Measurements from ENCODE around the gene PDE6B. TPM values are rescaled to one million over a fixed set of nuclear protein-coding genes. Genes with fewer than 3 reads are reported as not detected.

Gene PDE6B
- total and polyA plus RNA-seq, 2 of the 13 experiments (the other 11 are each of a cell fraction or from before 2014, with no cell fraction given) = 0.38 to 0.40 TPM

DNA sequence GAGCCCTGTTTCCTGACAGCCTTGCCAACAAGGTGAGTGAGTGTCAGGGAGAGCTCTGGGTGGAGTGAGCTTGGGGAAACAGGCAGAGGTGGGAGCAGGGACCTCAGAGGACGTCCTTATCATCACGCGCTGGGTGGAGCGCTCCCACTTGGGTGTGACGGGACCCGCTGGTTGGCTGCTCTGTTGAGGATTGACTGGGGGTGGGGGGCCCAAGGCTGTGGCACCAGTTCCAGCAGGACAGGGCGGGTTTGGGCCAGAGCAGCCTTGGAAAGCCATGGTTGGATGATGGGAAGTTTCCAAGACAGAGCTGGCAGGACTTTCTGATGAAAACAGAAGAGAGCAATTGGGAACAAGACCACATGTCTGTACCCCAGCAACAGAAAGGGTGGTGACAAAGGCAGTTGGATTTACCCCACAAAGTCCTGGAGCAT is 77.3 kb downstream of the PDE6B start (continued):
- TF ChIP-seq, protein P1, sequence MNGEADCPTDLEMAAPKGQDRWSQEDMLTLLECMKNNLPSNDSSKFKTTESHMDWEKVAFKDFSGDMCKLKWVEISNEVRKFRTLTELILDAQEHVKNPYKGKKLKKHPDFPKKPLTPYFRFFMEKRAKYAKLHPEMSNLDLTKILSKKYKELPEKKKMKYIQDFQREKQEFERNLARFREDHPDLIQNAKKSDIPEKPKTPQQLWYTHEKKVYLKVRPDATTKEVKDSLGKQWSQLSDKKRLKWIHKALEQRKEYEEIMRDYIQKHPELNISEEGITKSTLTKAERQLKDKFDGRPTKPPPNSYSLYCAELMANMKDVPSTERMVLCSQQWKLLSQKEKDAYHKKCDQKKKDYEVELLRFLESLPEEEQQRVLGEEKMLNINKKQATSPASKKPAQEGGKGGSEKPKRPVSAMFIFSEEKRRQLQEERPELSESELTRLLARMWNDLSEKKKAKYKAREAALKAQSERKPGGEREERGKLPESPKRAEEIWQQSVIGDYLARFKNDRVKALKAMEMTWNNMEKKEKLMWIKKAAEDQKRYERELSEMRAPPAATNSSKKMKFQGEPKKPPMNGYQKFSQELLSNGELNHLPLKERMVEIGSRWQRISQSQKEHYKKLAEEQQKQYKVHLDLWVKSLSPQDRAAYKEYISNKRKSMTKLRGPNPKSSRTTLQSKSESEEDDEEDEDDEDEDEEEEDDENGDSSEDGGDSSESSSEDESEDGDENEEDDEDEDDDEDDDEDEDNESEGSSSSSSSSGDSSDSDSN (CRISPR knock-in tag; IDR thresholded peaks at IDR 0.05) = no peak
- no peak for TF ChIP-seq HDAC6 (IDR thresholded peaks at IDR 0.05; ENCODE audit: low read depth, low read length)

DNA sequence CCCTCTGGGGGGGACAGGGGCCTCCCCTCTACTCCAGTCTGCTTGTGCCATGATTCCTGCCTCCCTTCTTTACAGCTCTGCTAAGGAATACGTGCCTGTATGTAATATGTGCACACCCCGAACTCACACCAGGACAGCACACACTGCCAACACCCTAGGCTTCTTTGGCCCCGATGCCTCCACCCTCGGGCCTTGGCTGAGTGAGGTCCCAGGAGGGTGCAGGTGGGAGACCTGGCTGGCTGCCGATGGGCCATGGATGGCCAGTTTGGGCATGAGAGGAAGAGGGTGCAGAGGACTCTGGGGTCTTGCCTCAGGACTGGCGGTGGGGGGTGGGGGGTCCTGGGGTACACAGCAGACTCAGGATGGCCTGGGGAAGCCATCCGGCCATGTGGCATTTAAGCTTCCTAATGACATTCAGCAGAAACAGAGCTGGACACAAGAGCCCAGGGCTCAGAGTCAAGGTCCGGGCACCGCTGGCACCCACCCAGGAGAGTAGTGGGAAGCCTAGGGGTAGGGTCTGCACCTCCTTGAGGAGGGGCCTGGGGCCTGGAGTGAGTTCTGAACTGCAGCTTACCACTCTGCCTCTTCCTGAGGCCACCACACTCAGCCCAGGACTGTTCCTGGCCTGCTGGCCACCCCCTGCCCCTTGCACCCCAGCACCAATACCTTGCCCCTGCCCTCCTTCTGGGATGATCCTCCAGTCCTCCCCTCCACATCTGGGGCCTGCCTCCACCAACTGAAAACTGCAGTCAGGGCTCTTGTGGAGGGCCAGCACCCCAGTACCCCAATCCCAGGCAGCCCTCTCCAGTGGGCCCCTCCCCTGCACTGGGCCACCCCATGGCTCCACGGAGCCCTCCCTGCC is 78.2 kb downstream of the PDE6B start:
- peaks cover 3 to 15% of the 10 kb centered on the region in 2 experiments; a peak in 2 of 5 replicates for H3K27me3 ChIP-seq (ENCODE audit: control insufficient read depth in 1 of 2, insufficient read depth in 2 of 2, low read length in 2 of 2)
- peaks cover 12% of the 10 kb centered on the region for H4K20me1 ChIP-seq (ENCODE audit: insufficient read depth, low read length)
- H2AFZ ChIP-seq (ENCODE audit: low read length) = no peak overlapping the region
- peaks cover 20% of the 10 kb centered on the region for H3K79me2 ChIP-seq (ENCODE audit: insufficient read depth, low read length)
- no peak overlapping the region for H3K9ac ChIP-seq (ENCODE audit: insufficient read depth, low read depth, low read length)
- ATAC-seq = no peak
- in situ Hi-C loops (cut with HindIII; ENCODE audit: extremely low pct_ligation_motif_present, low pct_unique_long_range_greater_than_20kb) = no loop called here
- intact Hi-C loops (cut with micrococcal nuclease; ENCODE audit: unreplicated experiment) = loop anchor here (2.0 kb wide), 1 partner anchor 17 kb away; no protein-coding TSS in a partner anchor
- H3K36me3 ChIP-seq (replicated peaks in 1 of 2; ENCODE audit: control insufficient read depth in 1 of 2, insufficient read depth in 2 of 2, low read length in 2 of 2) = no peaks in the 10 kb centered on the region
- no peak for TF ChIP-seq ZNF792 (CRISPR knock-in tag; IDR thresholded peaks at IDR 0.05)
- no peak for TF ChIP-seq BORCS8-MEF2B (CRISPR knock-in tag; IDR thresholded peaks at IDR 0.05)
- TF ChIP-seq, protein P1 (CRISPR knock-in tag; IDR thresholded peaks at IDR 0.05) = no peak
- no peak for TF ChIP-seq KDM5B (CRISPR knock-in tag; IDR thresholded peaks at IDR 0.05; ENCODE audit: borderline replicate concordance)
- TF ChIP-seq, protein P2, sequence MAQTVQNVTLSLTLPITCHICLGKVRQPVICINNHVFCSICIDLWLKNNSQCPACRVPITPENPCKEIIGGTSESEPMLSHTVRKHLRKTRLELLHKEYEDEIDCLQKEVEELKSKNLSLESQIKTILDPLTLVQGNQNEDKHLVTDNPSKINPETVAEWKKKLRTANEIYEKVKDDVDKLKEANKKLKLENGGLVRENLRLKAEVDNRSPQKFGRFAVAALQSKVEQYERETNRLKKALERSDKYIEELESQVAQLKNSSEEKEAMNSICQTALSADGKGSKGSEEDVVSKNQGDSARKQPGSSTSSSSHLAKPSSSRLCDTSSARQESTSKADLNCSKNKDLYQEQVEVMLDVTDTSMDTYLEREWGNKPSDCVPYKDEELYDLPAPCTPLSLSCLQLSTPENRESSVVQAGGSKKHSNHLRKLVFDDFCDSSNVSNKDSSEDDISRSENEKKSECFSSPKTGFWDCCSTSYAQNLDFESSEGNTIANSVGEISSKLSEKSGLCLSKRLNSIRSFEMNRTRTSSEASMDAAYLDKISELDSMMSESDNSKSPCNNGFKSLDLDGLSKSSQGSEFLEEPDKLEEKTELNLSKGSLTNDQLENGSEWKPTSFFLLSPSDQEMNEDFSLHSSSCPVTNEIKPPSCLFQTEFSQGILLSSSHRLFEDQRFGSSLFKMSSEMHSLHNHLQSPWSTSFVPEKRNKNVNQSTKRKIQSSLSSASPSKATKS (CRISPR knock-in tag; IDR thresholded peaks at IDR 0.05) = no peak
- no peak for TF ChIP-seq SMAD9 (CRISPR knock-in tag; IDR thresholded peaks at IDR 0.05)
- BruUV-seq (replicated peaks) = no TSS peak
- H3K27ac ChIP-seq (ENCODE audit: extremely low read length, insufficient read depth, low read length) = no peak overlapping the region
- POLR2A ChIA-PET = no interaction called here
- no peak for FAIRE-seq
- 46% methylated on average over 2 of the region's 10 CpGs for WGBS (ENCODE audit: low lambda C conversion rate)
- DNase-seq (ENCODE audit: low spot score) = no peak
- no peaks in the 10 kb centered on the region for H3K9me3 ChIP-seq (ENCODE audit: low read length)
- H3K4me1 ChIP-seq (ENCODE audit: insufficient read depth, low read length) = peaks cover 57% of the 10 kb centered on the region
- CTCF ChIA-PET (ENCODE audit: low intra/inter-chr PET ratio, low total read pairs) = no interaction called here
- peak overlapping the region; percentile 49; the same call in 1 of the 2 replicates for H3K4me2 ChIP-seq (ENCODE audit: low read depth, low read length)
- peak overlapping the region in 1 of 3 experiments; percentile 38; a peak in 1 of 6 replicates for H3K4me3 ChIP-seq (replicated peaks in 1 of 3; ENCODE audit: insufficient read depth in 1 of 3, low read depth in 2 of 3, low read length in 3 of 3)
